ENCODE measurements around the gene WNT9B. TPM values are rescaled to one million over a fixed set of nuclear protein-coding genes. Genes with fewer than 3 reads are reported as not detected.

Gene WNT9B
- total and polyA plus RNA-seq, 4 donors: 0.08 to 0.14 (median 0.10) TPM; not detected in 1

DNA sequence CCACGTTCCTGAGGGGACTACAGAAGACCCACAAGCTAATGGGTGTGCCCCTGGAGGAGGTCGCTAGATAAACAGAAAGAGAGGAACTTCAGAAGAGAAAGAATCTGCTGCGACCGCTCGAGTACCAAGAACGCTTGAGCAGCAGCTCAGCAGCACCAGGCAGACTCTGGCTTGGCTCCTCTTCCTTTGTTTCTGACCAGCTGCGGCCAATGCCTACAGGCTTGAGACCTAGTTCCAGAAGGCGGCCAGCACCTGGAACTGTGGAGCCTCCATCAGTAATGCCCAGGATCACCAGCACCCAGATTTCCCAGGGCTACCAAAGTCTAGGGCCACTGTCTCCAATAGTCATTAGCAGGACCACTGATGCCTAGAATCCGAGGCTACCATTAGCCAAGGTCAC, 45.6 kb downstream of the WNT9B start:
- no peaks in the 10 kb centered on the region for H3K4me1 ChIP-seq (ENCODE audit: control insufficient read depth in 4 of 4, insufficient read depth in 4 of 4, low read length in 3 of 4)
- no peak overlapping the region for H3K9ac ChIP-seq (ENCODE audit: low read depth in 1 of 2, low read length in 2 of 2)
- H3K27me3 ChIP-seq (ENCODE audit: control insufficient read depth in 4 of 4, insufficient read depth in 4 of 4, low read length in 3 of 4): no peaks in the 10 kb centered on the region
- no peak for DNase-seq (ENCODE audit: low spot score)
- H3K36me3 ChIP-seq (ENCODE audit: control insufficient read depth in 4 of 4, insufficient read depth in 3 of 4, low read depth in 1 of 4, low read length in 3 of 4): no peaks in the 10 kb centered on the region
- no peak overlapping the region for H3K4me3 ChIP-seq (ENCODE audit: low read depth in 1 of 3, low read length in 3 of 3)
- H3K27ac ChIP-seq (ENCODE audit: low read depth in 1 of 2, low read length in 2 of 2): no peak overlapping the region
- H3K9me3 ChIP-seq (ENCODE audit: control insufficient read depth in 4 of 4, low read length in 3 of 4): no peaks in the 10 kb centered on the region
- TF ChIP-seq, protein P1, sequence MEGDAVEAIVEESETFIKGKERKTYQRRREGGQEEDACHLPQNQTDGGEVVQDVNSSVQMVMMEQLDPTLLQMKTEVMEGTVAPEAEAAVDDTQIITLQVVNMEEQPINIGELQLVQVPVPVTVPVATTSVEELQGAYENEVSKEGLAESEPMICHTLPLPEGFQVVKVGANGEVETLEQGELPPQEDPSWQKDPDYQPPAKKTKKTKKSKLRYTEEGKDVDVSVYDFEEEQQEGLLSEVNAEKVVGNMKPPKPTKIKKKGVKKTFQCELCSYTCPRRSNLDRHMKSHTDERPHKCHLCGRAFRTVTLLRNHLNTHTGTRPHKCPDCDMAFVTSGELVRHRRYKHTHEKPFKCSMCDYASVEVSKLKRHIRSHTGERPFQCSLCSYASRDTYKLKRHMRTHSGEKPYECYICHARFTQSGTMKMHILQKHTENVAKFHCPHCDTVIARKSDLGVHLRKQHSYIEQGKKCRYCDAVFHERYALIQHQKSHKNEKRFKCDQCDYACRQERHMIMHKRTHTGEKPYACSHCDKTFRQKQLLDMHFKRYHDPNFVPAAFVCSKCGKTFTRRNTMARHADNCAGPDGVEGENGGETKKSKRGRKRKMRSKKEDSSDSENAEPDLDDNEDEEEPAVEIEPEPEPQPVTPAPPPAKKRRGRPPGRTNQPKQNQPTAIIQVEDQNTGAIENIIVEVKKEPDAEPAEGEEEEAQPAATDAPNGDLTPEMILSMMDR (IDR thresholded peaks at IDR 0.05; ENCODE audit: low read depth, low read length, missing input control): no peak
- no peak for TF ChIP-seq FOXA1 (IDR thresholded peaks at IDR 0.05)
- no peak for TF ChIP-seq HNF4A (conservative IDR thresholded peaks at IDR 0.05)
- no peak for TF ChIP-seq RAD21 (IDR thresholded peaks at IDR 0.05)
- no peak for TF ChIP-seq JUND (IDR thresholded peaks at IDR 0.05)
- no peak for TF ChIP-seq GABPA (IDR thresholded peaks at IDR 0.05 in 1 of 2, conservative IDR thresholded peaks at IDR 0.05 in 1 of 2)
- no peak for TF ChIP-seq HNF4G (IDR thresholded peaks at IDR 0.05)
- TF ChIP-seq YY1 (IDR thresholded peaks at IDR 0.05): no peak
- no peak for TF ChIP-seq NR2F2 (IDR thresholded peaks at IDR 0.05)
- TF ChIP-seq, protein P2, sequence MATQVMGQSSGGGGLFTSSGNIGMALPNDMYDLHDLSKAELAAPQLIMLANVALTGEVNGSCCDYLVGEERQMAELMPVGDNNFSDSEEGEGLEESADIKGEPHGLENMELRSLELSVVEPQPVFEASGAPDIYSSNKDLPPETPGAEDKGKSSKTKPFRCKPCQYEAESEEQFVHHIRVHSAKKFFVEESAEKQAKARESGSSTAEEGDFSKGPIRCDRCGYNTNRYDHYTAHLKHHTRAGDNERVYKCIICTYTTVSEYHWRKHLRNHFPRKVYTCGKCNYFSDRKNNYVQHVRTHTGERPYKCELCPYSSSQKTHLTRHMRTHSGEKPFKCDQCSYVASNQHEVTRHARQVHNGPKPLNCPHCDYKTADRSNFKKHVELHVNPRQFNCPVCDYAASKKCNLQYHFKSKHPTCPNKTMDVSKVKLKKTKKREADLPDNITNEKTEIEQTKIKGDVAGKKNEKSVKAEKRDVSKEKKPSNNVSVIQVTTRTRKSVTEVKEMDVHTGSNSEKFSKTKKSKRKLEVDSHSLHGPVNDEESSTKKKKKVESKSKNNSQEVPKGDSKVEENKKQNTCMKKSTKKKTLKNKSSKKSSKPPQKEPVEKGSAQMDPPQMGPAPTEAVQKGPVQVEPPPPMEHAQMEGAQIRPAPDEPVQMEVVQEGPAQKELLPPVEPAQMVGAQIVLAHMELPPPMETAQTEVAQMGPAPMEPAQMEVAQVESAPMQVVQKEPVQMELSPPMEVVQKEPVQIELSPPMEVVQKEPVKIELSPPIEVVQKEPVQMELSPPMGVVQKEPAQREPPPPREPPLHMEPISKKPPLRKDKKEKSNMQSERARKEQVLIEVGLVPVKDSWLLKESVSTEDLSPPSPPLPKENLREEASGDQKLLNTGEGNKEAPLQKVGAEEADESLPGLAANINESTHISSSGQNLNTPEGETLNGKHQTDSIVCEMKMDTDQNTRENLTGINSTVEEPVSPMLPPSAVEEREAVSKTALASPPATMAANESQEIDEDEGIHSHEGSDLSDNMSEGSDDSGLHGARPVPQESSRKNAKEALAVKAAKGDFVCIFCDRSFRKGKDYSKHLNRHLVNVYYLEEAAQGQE (IDR thresholded peaks at IDR 0.05): no peak
- TF ChIP-seq, protein P3, sequence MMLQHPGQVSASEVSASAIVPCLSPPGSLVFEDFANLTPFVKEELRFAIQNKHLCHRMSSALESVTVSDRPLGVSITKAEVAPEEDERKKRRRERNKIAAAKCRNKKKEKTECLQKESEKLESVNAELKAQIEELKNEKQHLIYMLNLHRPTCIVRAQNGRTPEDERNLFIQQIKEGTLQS (IDR thresholded peaks at IDR 0.05): no peak
- TF ChIP-seq, protein P4, sequence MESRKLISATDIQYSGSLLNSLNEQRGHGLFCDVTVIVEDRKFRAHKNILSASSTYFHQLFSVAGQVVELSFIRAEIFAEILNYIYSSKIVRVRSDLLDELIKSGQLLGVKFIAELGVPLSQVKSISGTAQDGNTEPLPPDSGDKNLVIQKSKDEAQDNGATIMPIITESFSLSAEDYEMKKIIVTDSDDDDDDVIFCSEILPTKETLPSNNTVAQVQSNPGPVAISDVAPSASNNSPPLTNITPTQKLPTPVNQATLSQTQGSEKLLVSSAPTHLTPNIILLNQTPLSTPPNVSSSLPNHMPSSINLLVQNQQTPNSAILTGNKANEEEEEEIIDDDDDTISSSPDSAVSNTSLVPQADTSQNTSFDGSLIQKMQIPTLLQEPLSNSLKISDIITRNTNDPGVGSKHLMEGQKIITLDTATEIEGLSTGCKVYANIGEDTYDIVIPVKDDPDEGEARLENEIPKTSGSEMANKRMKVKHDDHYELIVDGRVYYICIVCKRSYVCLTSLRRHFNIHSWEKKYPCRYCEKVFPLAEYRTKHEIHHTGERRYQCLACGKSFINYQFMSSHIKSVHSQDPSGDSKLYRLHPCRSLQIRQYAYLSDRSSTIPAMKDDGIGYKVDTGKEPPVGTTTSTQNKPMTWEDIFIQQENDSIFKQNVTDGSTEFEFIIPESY (IDR thresholded peaks at IDR 0.05): no peak
- TF ChIP-seq, protein P5, sequence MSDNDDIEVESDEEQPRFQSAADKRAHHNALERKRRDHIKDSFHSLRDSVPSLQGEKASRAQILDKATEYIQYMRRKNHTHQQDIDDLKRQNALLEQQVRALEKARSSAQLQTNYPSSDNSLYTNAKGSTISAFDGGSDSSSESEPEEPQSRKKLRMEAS (IDR thresholded peaks at IDR 0.05): no peak
- TF ChIP-seq TAF1 (conservative IDR thresholded peaks at IDR 0.05): no peak
- TF ChIP-seq SP1 (IDR thresholded peaks at IDR 0.05): no peak
- no peak for TF ChIP-seq EGR1 (IDR thresholded peaks at IDR 0.05; ENCODE audit: low read depth in 2 of 2)
- no peak for TF ChIP-seq FOXA2 (IDR thresholded peaks at IDR 0.05)
- 86% methylated on average over 9 of the region's 9 CpGs for WGBS

DNA sequence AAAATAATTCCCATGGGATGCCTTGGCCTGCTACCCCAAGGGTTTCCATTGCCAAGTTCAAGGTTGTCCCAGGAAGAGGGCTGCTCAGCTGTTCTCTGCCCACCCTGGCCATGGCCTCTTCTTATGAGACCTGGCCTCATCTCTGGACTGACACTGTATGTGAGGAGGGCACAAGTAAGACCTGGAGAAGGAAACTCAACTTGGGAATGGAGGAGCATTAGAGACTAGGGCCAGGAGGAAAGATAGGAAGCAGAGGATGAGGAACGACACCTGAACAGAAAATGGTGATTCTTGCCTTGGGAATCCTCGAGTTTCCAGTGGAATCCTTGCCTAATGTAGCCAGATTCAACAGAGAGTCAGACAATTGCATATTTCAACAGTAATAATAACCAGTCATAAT, 47.0 kb downstream of the WNT9B start:
- Histone ChIP-seq H3K27ac (ENCODE audit: low read depth in 1 of 2, low read length in 2 of 2) (no peak overlapping the region), H3K27me3 (ENCODE audit: control insufficient read depth in 4 of 4, insufficient read depth in 4 of 4, low read length in 3 of 4) (no peaks in the 10 kb centered on the region), H3K9me3 (ENCODE audit: control insufficient read depth in 4 of 4, low read length in 3 of 4) (no peaks in the 10 kb centered on the region), H3K9ac (ENCODE audit: low read depth in 1 of 2, low read length in 2 of 2) (no peak overlapping the region), H3K36me3 (ENCODE audit: control insufficient read depth in 4 of 4, insufficient read depth in 3 of 4, low read depth in 1 of 4, low read length in 3 of 4) (no peaks in the 10 kb centered on the region), H3K4me3 (ENCODE audit: low read depth in 1 of 3, low read length in 3 of 3) (no peak overlapping the region), H3K4me1 (ENCODE audit: control insufficient read depth in 4 of 4, insufficient read depth in 4 of 4, low read length in 3 of 4) (no peaks in the 10 kb centered on the region)
- DNase-seq (ENCODE audit: low spot score): no peak
- WGBS: 76% methylated on average over 2 of the region's 2 CpGs
- TF ChIP-seq, protein P1 (IDR thresholded peaks at IDR 0.05; ENCODE audit: low read depth, low read length, missing input control): no peak
- TF ChIP-seq RXRA (IDR thresholded peaks at IDR 0.05): no peak
- TF ChIP-seq RAD21 (IDR thresholded peaks at IDR 0.05): no peak
- TF ChIP-seq, protein P2 (IDR thresholded peaks at IDR 0.05): no peak
- TF ChIP-seq TAF1 (conservative IDR thresholded peaks at IDR 0.05): no peak
- TF ChIP-seq, protein P5 (IDR thresholded peaks at IDR 0.05): no peak
- no peak for TF ChIP-seq EGR1 (IDR thresholded peaks at IDR 0.05; ENCODE audit: low read depth in 2 of 2)
- TF ChIP-seq SP1 (IDR thresholded peaks at IDR 0.05): no peak
- no peak for TF ChIP-seq NR2F2 (IDR thresholded peaks at IDR 0.05)
- TF ChIP-seq GABPA (IDR thresholded peaks at IDR 0.05 in 1 of 2, conservative IDR thresholded peaks at IDR 0.05 in 1 of 2): no peak

Data from liver (tissue), 9 donors.